Mucosa of descending colon (tissue), 3 donors: Measurements from ENCODE around the gene IL17A. TPM values are rescaled to one million over a fixed set of nuclear protein-coding genes. Genes with fewer than 3 reads are reported as not detected.

ENCODE experiments used
- ATAC-seq: fragments of 200-7000 bp; cut with Tn5 transposase; one replicate; pipeline ENCODE4 v1.9.1; 2020; ENCODE audit warnings: mild to moderate bottlenecking, moderate library complexity
- DNase-seq, 3 donors: peaks; one replicate each; pipeline ENCODE4 v3.0.0-alpha.2; 2020
- H3K36me3 ChIP-seq: fragments of 200-600 bp; one replicate; pipeline ENCODE4 v1.8.0; 2021; ENCODE audit warnings: low read depth, mild to moderate bottlenecking
- H3K4me1 ChIP-seq: fragments of 200-600 bp; one replicate; pipeline ENCODE4 v1.8.0; 2021; ENCODE audit warnings: low read depth, mild to moderate bottlenecking
- H3K4me3 ChIP-seq: fragments of 200-600 bp; one replicate; pipeline ENCODE4 v1.8.0; 2021; ENCODE audit warnings: mild to moderate bottlenecking
- H3K9me3 ChIP-seq: fragments of 200-600 bp; one replicate; pipeline ENCODE4 v1.8.0; 2021; ENCODE audit warnings: mild to moderate bottlenecking
- intact Hi-C, 2 donors: fragments of 100-400 bp; cut with DNase I in 1 of 2; cut with micrococcal nuclease in 1 of 2; formaldehyde crosslinking; loops; one replicate each; pipeline versions ENCODE4 v1.11.0 to v1.11.1; 2022; cut with DNase I, micrococcal nuclease
- total RNA-seq, 3 donors: library from RNA; stranded (reverse); fragmentation: NEBNext Ultra II Directional in 2 of 3; extraction: Animal tissue kit (Norgen Biotek cat#: 25700) in 2 of 3; gene quantifications; one replicate each; pipeline versions ENCODE4 v1.2.1 to v1.2.4, GENCODE V29; 2021 to 2023
- TF ChIP-seq, protein P1 (sequence below): fragments of 200-600 bp; IDR thresholded peaks from one replicate; pipeline ENCODE4 v1.8.0; 2022; ENCODE audit warnings: antibody characterized with exemption, mild to moderate bottlenecking
- donor health status: DM: no; HTN: no; CAD: no; lungs with moderate emphysema.
- donor health status: DM: no; HTN: no; CAD: no.
- donor health status: DM: no; HTN: yes; CAD: no.

Gene IL17A
- total RNA-seq, 3 donors from 2014 or later, result not detected

DNA sequence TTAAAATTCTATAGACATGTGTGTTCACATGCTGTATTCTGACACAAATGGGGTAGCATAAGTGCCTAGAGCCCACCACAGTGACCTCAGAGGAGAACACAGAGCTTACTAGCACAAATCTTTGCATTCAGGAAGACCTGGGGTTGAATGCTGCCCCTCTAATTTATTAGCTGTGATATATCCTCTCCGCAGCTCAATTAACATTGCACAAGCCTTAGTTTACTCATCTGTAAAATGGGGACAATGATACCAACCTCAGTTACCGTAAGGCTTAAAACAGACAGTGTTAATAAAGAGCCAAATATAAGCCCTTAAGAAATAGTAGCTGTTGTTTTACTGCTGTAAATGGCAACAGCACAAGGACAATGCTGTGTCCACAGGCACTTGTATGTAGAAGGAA is 36.2 kb upstream of the IL17A start:
- DNase-seq (no peak), ATAC-seq (no peak)
- no peak overlapping the region for H3K4me3 ChIP-seq
- no peaks in the 10 kb centered on the region for H3K9me3 ChIP-seq
- H3K4me1 ChIP-seq, result no peaks in the 10 kb centered on the region
- intact Hi-C loops, result no loop called here
- TF ChIP-seq, protein P1, sequence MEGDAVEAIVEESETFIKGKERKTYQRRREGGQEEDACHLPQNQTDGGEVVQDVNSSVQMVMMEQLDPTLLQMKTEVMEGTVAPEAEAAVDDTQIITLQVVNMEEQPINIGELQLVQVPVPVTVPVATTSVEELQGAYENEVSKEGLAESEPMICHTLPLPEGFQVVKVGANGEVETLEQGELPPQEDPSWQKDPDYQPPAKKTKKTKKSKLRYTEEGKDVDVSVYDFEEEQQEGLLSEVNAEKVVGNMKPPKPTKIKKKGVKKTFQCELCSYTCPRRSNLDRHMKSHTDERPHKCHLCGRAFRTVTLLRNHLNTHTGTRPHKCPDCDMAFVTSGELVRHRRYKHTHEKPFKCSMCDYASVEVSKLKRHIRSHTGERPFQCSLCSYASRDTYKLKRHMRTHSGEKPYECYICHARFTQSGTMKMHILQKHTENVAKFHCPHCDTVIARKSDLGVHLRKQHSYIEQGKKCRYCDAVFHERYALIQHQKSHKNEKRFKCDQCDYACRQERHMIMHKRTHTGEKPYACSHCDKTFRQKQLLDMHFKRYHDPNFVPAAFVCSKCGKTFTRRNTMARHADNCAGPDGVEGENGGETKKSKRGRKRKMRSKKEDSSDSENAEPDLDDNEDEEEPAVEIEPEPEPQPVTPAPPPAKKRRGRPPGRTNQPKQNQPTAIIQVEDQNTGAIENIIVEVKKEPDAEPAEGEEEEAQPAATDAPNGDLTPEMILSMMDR, result no peak
- no peaks in the 10 kb centered on the region for H3K36me3 ChIP-seq

DNA sequence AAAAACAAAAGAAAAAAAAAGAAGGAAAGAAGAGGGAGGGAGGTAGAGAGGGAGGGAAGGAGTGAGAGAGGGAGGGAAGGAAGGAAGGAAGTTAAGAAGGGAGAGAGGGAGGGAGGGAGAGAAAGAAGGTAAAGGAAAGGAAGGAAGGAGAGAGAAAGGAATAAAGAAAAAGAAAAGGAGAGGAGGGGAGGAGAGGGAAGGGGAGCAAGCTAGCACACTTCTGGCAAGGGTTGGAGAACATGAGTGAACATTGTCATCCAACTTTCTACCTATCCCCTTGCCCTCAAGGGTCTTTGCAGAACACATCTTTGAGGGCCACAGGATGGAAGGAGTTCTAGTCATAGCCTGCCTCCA is 34.1 kb upstream of the IL17A start:
- TF ChIP-seq, protein P1, result no peak
- intact Hi-C loops, result no loop called here
- H3K4me1 ChIP-seq, result no peaks in the 10 kb centered on the region
- no peaks in the 10 kb centered on the region for H3K9me3 ChIP-seq
- DNase-seq (no peak), ATAC-seq (no peak)
- no peaks in the 10 kb centered on the region for H3K36me3 ChIP-seq
- H3K4me3 ChIP-seq, result no peak overlapping the region

DNA sequence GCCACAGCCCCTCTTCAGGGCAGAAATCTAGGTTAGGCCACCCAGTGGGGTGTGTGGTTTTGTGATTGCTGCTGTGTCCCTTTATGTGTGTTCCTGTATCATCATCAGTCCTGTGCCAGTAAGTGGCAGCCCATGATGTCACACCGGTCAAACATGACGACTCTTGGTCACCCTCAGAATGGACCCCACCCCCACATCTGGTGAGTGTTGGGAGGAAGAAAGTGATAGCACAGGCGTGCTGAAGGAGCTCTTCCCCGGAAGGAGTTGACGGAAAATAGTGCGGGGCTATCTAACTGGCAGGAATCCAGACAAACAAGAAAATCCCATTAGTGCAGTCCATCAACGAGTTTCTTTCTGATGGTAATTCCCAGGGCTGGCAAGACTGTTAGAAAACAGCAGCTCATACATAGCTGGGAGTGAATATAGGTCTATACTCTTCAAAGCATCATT is 33.4 kb upstream of the IL17A start:
- Histone ChIP-seq H3K36me3 (no peaks in the 10 kb centered on the region), H3K4me3 (no peak overlapping the region), H3K4me1 (no peaks in the 10 kb centered on the region), H3K9me3 (no peaks in the 10 kb centered on the region)
- no peak for ATAC-seq
- intact Hi-C loops, result no loop called here
- no peak for DNase-seq
- TF ChIP-seq, protein P1, result no peak

DNA sequence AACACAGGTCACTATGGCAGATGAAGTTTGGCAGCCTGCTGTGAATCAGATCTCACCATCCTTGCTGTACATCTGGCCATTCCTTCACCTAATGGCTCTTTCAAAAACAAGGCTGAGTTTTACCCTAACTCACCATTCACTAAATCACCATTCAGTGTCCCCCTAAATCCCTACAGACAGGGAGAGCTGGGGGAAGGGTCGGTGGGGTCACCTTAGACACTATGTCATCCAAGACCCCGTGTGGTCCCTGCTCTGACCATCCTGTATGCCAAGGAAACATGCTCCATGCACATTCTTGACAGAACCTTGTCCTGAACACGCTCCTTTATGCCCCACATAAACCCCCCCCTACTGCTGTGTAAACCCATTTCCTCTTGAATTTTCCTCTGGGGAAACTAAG is 31.8 kb upstream of the IL17A start:
- no peak overlapping the region for H3K4me3 ChIP-seq
- no peaks in the 10 kb centered on the region for H3K36me3 ChIP-seq
- TF ChIP-seq, protein P1, result no peak
- DNase-seq (no peak), ATAC-seq (no peak)
- no peaks in the 10 kb centered on the region for H3K9me3 ChIP-seq
- intact Hi-C loops, result no loop called here
- no peaks in the 10 kb centered on the region for H3K4me1 ChIP-seq

DNA sequence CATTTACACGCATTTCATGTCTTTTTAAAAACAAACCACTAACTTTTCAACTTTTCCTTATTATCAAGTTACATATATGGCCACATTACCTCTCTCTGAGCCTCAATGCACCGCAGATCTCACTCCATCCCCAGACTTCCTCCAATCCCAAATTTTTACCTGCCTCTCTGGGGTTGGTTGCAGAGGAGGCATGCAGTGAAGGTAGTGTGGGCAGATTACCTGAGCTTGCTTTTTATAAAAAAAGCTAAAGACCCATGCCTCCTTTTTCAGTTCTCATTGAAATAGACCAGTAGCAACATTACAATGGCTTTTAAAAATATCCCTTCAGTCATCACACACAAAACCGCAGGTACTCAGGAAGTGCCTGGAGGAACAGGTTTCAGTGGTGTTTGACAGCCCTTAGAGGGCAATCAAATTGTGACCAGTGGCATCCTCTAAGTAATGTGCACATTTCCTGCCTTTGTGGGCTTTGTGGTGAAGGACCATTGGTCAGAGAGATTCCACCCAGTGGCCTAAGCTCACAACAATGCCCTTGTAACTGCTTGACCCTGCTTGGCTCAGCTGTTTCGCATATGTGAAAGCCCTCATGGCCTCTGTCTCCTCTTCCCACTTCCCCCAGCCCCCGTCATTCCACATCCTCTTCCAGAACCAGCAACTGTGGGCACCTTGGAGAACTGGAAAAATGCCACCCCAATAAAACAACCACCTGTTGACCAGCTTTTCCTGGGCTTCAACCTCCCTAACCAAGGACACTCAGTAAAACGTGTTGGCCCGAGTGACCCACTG is 30.2 kb upstream of the IL17A start:
- Histone ChIP-seq H3K4me3 (no peak overlapping the region), H3K36me3 (no peaks in the 10 kb centered on the region), H3K9me3 (no peaks in the 10 kb centered on the region), H3K4me1 (no peaks in the 10 kb centered on the region)
- DNase-seq, result no peak
- intact Hi-C loops, result no loop called here
- TF ChIP-seq, protein P1, result no peak
- ATAC-seq, result no peak
